DMS53 treated with DMSO at 0.1 percent for 48 hours (cell line): ENCODE results near the gene CDH13.
A peak's percentile ranks its signal among the peaks of the same experiment; 100 is the strongest.

ENCODE experiments used
- DNase-seq: peaks from one replicate; lab custom pipeline; 2025; ENCODE audit not compliant: unreplicated experiment; lab: John Stamatoyannopoulos, UW

Gene CDH13

GRCh38 chr16:82626791-82627261 lies at the start of gene CDH13:
Gene CDH13, plus strand, starts transcription at chr16:82626969.
- no peak for DNase-seq

- peak; percentile 29 for DNase-seq
Measured at GRCh38 chr16:82580298-82580890, 46.4 kb upstream of the CDH13 start.

- no peak for DNase-seq
Measured at GRCh38 chr16:82582975-82583374, 43.8 kb upstream of the CDH13 start.

GRCh38 chr16:82583422-82583821 lies 43.3 kb upstream of the CDH13 start:
- DNase-seq = no peak

- DNase-seq = no peak
Measured at GRCh38 chr16:82584553-82585152, 42.1 kb upstream of the CDH13 start.

GRCh38 chr16:82585675-82586074 lies 41.1 kb upstream of the CDH13 start:
- no peak for DNase-seq

GRCh38 chr16:82586130-82586529 lies 40.6 kb upstream of the CDH13 start:
- no peak for DNase-seq

- no peak for DNase-seq
Measured at GRCh38 chr16:82587289-82587688, 39.5 kb upstream of the CDH13 start.

- DNase-seq = no peak
Measured at GRCh38 chr16:82589407-82589806, 37.4 kb upstream of the CDH13 start.

- DNase-seq = no peak
Measured at GRCh38 chr16:82594114-82594513, 32.7 kb upstream of the CDH13 start.

- no peak for DNase-seq
Measured at GRCh38 chr16:82598771-82599170, 28.0 kb upstream of the CDH13 start.

GRCh38 chr16:82601989-82602640 lies 24.7 kb upstream of the CDH13 start:
- DNase-seq = no peak

- DNase-seq = peak; percentile 20
Measured at GRCh38 chr16:82603784-82604411, 22.9 kb upstream of the CDH13 start.

GRCh38 chr16:82605076-82605475 lies 21.7 kb upstream of the CDH13 start:
- no peak for DNase-seq

- DNase-seq = no peak
Measured at GRCh38 chr16:82605863-82606620, 20.7 kb upstream of the CDH13 start.

- DNase-seq = no peak
Measured at GRCh38 chr16:82609140-82609539, 17.6 kb upstream of the CDH13 start.

- no peak for DNase-seq
Measured at GRCh38 chr16:82612263-82612662, 14.5 kb upstream of the CDH13 start.

- no peak for DNase-seq
Measured at GRCh38 chr16:82616356-82616755, 10.4 kb upstream of the CDH13 start.

- DNase-seq = no peak
Measured at GRCh38 chr16:82621781-82622180, 5.0 kb upstream of the CDH13 start.

- no peak for DNase-seq
Measured at GRCh38 chr16:82623241-82623640, 3.5 kb upstream of the CDH13 start.
